Stomach smooth muscle (tissue), 2 donors: ENCODE measurements around the gene DMXL1.

Experiments used
- H3K27ac ChIP-seq: one replicate; pipeline ENCODE4 v1.7.0; 2013; ENCODE audit warnings: mild to moderate bottlenecking, low read length, inconsistent platforms
- H3K27me3 ChIP-seq, 2 donors: one replicate each; pipeline ENCODE4 v1.7.0; 2013; ENCODE audit warnings: low read length in 2 of 2; ENCODE audit not compliant: insufficient read depth in 2 of 2, control insufficient read depth in 1 of 2
- H3K36me3 ChIP-seq, 2 donors: one replicate each; pipeline ENCODE4 v1.7.0; 2013; ENCODE audit warnings: low read length in 2 of 2; ENCODE audit not compliant: control insufficient read depth in 2 of 2, insufficient read depth in 2 of 2
- H3K4me1 ChIP-seq: one replicate; pipeline ENCODE4 v1.7.0; 2013; ENCODE audit warnings: low read length; ENCODE audit not compliant: control insufficient read depth, insufficient read depth
- H3K4me3 ChIP-seq, 2 donors: one replicate each; pipeline ENCODE4 v1.7.0; 2013; ENCODE audit warnings: low read length in 2 of 2
- H3K9ac ChIP-seq, 2 donors: one replicate each; pipeline ENCODE4 v1.7.0; 2013; ENCODE audit warnings: low read length in 2 of 2, mild to moderate bottlenecking in 1 of 2
- H3K9me3 ChIP-seq, 2 donors: one replicate each; pipeline ENCODE4 v1.7.0; 2013; ENCODE audit warnings: low read length in 2 of 2; ENCODE audit not compliant: control insufficient read depth in 2 of 2
- donor health status: healthy.
- donor health status: Pancreatic carcinoma.

Gene DMXL1

GRCh38 chr5:119207105-119207504 lies 136.2 kb downstream of the DMXL1 start:
- Histone ChIP-seq H3K36me3 (peaks cover 0 to 3% of the 10 kb centered on the region in 2 donors), H3K9ac (no peak overlapping the region), H3K9me3 (no peaks in the 10 kb centered on the region), H3K4me1 (no peaks in the 10 kb centered on the region), H3K27ac (no peak overlapping the region), H3K4me3 (no peak overlapping the region), H3K27me3 (no peaks in the 10 kb centered on the region)

GRCh38 chr5:119212026-119212425 lies 141.1 kb downstream of the DMXL1 start:
- no peak overlapping the region for H3K9ac ChIP-seq
- no peaks in the 10 kb centered on the region for H3K27me3 ChIP-seq
- no peaks in the 10 kb centered on the region for H3K4me1 ChIP-seq
- H3K27ac ChIP-seq = no peak overlapping the region
- H3K36me3 ChIP-seq = no peaks in the 10 kb centered on the region
- H3K9me3 ChIP-seq = no peaks in the 10 kb centered on the region
- no peak overlapping the region for H3K4me3 ChIP-seq

GRCh38 chr5:119212676-119213075 lies 141.8 kb downstream of the DMXL1 start:
- Histone ChIP-seq H3K9me3 (no peaks in the 10 kb centered on the region), H3K27ac (no peak overlapping the region), H3K27me3 (no peaks in the 10 kb centered on the region)

GRCh38 chr5:119217183-119217582 lies 146.3 kb downstream of the DMXL1 start:
- H3K4me3 ChIP-seq = no peak overlapping the region
- H3K4me1 ChIP-seq = no peaks in the 10 kb centered on the region

More at GRCh38 chr5:119212676-119213075, 141.8 kb downstream of the DMXL1 start:
- no peak overlapping the region for H3K4me3 ChIP-seq
- H3K9ac ChIP-seq = no peak overlapping the region
- no peaks in the 10 kb centered on the region for H3K36me3 ChIP-seq
- no peaks in the 10 kb centered on the region for H3K4me1 ChIP-seq

GRCh38 chr5:119218830-119219782 lies 148.2 kb downstream of the DMXL1 start:
- Histone ChIP-seq H3K4me1 (no peaks in the 10 kb centered on the region), H3K27me3 (no peaks in the 10 kb centered on the region), H3K27ac (no peak overlapping the region), H3K9ac (no peak overlapping the region), H3K9me3 (no peaks in the 10 kb centered on the region), H3K4me3 (no peak overlapping the region), H3K36me3 (peaks cover 2 to 6% of the 10 kb centered on the region in 2 donors)

More at GRCh38 chr5:119217183-119217582, 146.3 kb downstream of the DMXL1 start:
- no peak overlapping the region for H3K9ac ChIP-seq
- no peaks in the 10 kb centered on the region for H3K9me3 ChIP-seq
- H3K36me3 ChIP-seq = peaks cover 2 to 6% of the 10 kb centered on the region in 2 donors
- H3K27ac ChIP-seq = no peak overlapping the region
- no peaks in the 10 kb centered on the region for H3K27me3 ChIP-seq

- Histone ChIP-seq H3K9ac (no peak overlapping the region), H3K9me3 (no peaks in the 10 kb centered on the region), H3K27ac (no peak overlapping the region), H3K36me3 (peaks cover 2 to 6% of the 10 kb centered on the region in 2 donors), H3K27me3 (no peaks in the 10 kb centered on the region), H3K4me3 (no peak overlapping the region), H3K4me1 (no peaks in the 10 kb centered on the region)
These were observed 149.8 kb downstream of the DMXL1 start for GRCh38 chr5:119220576-119221197.

GRCh38 chr5:119221330-119221729 lies 150.4 kb downstream of the DMXL1 start:
- no peaks in the 10 kb centered on the region for H3K27me3 ChIP-seq
- no peak overlapping the region for H3K4me3 ChIP-seq
- H3K27ac ChIP-seq = no peak overlapping the region
- H3K4me1 ChIP-seq = no peaks in the 10 kb centered on the region
- H3K9me3 ChIP-seq = no peaks in the 10 kb centered on the region
- H3K36me3 ChIP-seq = peaks cover 2 to 6% of the 10 kb centered on the region in 2 donors
- H3K9ac ChIP-seq = no peak overlapping the region

GRCh38 chr5:119229950-119230349 lies 159.1 kb downstream of the DMXL1 start:
- Histone ChIP-seq H3K9ac (no peak overlapping the region), H3K4me1 (no peaks in the 10 kb centered on the region), H3K36me3 (peaks cover 0 to 2% of the 10 kb centered on the region in 2 donors), H3K9me3 (no peaks in the 10 kb centered on the region), H3K27ac (no peak overlapping the region), H3K27me3 (no peaks in the 10 kb centered on the region), H3K4me3 (no peak overlapping the region)

- H3K27ac ChIP-seq = no peak overlapping the region
- H3K36me3 ChIP-seq = peaks cover 2 to 3% of the 10 kb centered on the region in 2 donors
- H3K4me1 ChIP-seq = no peaks in the 10 kb centered on the region
- H3K4me3 ChIP-seq = no peak overlapping the region
- H3K9ac ChIP-seq = no peak overlapping the region
- H3K9me3 ChIP-seq = no peaks in the 10 kb centered on the region
- no peaks in the 10 kb centered on the region for H3K27me3 ChIP-seq
These were observed 167.6 kb downstream of the DMXL1 start for GRCh38 chr5:119238265-119239118.

GRCh38 chr5:119239119-119239417 lies 168.2 kb downstream of the DMXL1 start:
- Histone ChIP-seq H3K9ac (no peak overlapping the region), H3K27ac (no peak overlapping the region), H3K4me3 (no peak overlapping the region)

More at GRCh38 chr5:119239119-119239417, 168.2 kb downstream of the DMXL1 start:
- peaks cover 2 to 7% of the 10 kb centered on the region in 2 donors for H3K36me3 ChIP-seq
- H3K9me3 ChIP-seq = no peaks in the 10 kb centered on the region
- no peaks in the 10 kb centered on the region for H3K4me1 ChIP-seq
- H3K27me3 ChIP-seq = no peaks in the 10 kb centered on the region
